Ishikawa (cell line): Measurements from ENCODE around the gene NPC1L1.

Experiments used
- CEBPB ChIP-seq: IDR thresholded peaks from 2 replicates; pipeline ENCODE4 v1.6.1; 2012
- CREB1 ChIP-seq: IDR thresholded peaks from 2 replicates; pipeline ENCODE4 v1.6.1; 2012; ENCODE audit warnings: low read depth
- EGR1 ChIP-seq: IDR thresholded peaks from 2 replicates; pipeline ENCODE4 v1.6.1; 2012
- EP300 ChIP-seq: IDR thresholded peaks from 2 replicates; pipeline ENCODE4 v1.6.1; 2012; ENCODE audit warnings: borderline replicate concordance
- FOXM1 ChIP-seq: IDR thresholded peaks from 2 replicates; pipeline ENCODE4 v1.6.1; 2012; ENCODE audit warnings: low read depth, borderline replicate concordance
- NFIC ChIP-seq: IDR thresholded peaks from 2 replicates; pipeline ENCODE4 v1.6.1; 2012
- RAD21 ChIP-seq: IDR thresholded peaks from 2 replicates; pipeline ENCODE4 v1.6.1; 2012; ENCODE audit warnings: low read depth
- REST ChIP-seq: IDR thresholded peaks from 2 replicates; pipeline ENCODE4 v1.6.1; 2012; ENCODE audit warnings: low read depth, mild to moderate bottlenecking
- TAF1 ChIP-seq: IDR thresholded peaks from 2 replicates; pipeline ENCODE4 v1.6.1; 2012; ENCODE audit warnings: low read depth, mild to moderate bottlenecking
- TCF12 ChIP-seq: IDR thresholded peaks from 2 replicates; pipeline ENCODE4 v1.6.1; 2012; ENCODE audit warnings: low read depth
- TEAD4 ChIP-seq: IDR thresholded peaks from 2 replicates; pipeline ENCODE4 v1.6.1; 2012
- USF1 ChIP-seq: IDR thresholded peaks from 2 replicates; pipeline ENCODE4 v1.6.1; 2012
- YY1 ChIP-seq: IDR thresholded peaks from 2 replicates; pipeline ENCODE4 v1.6.1; 2012; ENCODE audit warnings: low read depth
- ZBTB7A ChIP-seq: IDR thresholded peaks from 2 replicates; pipeline ENCODE4 v1.6.1; 2012; ENCODE audit warnings: low read depth
- TF ChIP-seq, protein P1 (sequence below): IDR thresholded peaks from 2 replicates; pipeline ENCODE4 v1.6.1; 2012

NPC1L1 gene

GRCh38 chr7:44522315-44522714, 18.8 kb downstream of the NPC1L1 start:
- no peak for TF ChIP-seq EP300
- TF ChIP-seq, protein P1, sequence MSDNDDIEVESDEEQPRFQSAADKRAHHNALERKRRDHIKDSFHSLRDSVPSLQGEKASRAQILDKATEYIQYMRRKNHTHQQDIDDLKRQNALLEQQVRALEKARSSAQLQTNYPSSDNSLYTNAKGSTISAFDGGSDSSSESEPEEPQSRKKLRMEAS: no peak
- TF ChIP-seq USF1: no peak
- no peak for TF ChIP-seq RAD21
- TF ChIP-seq TAF1: no peak
- TF ChIP-seq YY1: no peak
- no peak for TF ChIP-seq TCF12
- TF ChIP-seq EGR1: no peak
- TF ChIP-seq REST: no peak
- no peak for TF ChIP-seq CEBPB
- no peak for TF ChIP-seq CREB1
- no peak for TF ChIP-seq FOXM1
- no peak for TF ChIP-seq NFIC
- TF ChIP-seq ZBTB7A: no peak
- TF ChIP-seq TEAD4: no peak

DNA sequence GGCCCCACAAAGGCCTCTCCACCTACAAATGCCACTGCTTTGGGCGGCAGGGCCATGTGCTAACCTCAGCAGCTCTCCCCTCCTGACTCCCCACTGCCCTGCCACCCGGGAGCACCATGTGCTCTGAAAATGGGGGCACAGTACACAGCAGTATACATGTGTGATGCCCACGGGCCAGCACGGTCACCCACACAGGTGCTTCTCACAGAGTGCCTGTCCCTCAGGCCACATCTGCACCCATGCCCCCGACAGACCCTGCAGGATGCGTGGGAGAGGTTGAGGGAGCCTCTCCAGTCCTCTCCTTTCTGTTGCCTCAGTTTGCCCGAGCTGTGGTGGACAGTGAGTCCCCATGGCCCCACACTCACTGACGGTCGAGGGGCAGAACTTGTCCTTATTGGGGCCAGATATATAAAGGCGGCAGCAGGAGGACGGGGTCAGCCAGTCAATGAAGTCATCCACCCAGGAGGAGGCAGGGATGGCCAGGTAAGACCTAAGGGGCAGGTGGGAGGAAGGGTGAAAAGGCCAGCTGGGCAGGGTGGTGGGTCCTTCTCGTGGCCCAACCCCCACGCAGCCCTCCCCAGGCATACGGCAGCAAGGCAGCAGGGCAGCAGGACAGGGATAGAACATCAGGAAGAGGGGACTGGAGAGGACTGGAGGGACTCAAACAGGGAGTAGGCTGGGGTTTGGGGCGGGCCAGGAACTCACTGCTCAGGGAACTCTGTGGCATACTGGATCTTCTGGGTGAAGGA, 19.6 kb downstream of the NPC1L1 start:
- TF ChIP-seq USF1 (no peak), RAD21 (no peak), FOXM1 (no peak), EGR1 (no peak), NFIC (no peak), ZBTB7A (no peak), REST (no peak), TCF12 (no peak), EP300 (no peak), TAF1 (no peak), TEAD4 (no peak), CEBPB (no peak), CREB1 (no peak), YY1 (no peak)
- TF ChIP-seq, protein P1: no peak

DNA sequence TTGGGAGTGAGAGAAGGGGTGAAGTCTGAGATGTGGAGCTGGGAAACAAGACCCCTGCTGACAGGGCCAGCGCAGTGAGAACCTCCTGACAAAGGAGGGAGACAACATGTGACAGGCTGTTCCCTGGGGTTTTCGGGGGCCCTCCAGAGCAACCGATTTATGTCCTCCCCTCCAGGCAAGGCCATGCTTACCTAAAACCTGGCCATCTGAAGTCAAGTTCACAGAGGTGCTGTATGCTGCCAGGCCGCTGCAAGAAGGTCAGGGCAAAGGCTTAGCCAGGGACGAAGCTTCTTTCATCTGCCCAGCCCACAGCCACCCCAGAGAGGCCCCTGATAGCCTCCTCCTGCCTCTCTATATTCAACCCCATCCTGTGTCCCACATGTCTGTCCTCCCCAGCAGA, 20.6 kb downstream of the NPC1L1 start:
- TF ChIP-seq FOXM1: no peak
- no peak for TF ChIP-seq ZBTB7A
- no peak for TF ChIP-seq YY1
- TF ChIP-seq NFIC: no peak
- no peak for TF ChIP-seq CREB1
- TF ChIP-seq TEAD4: no peak
- no peak for TF ChIP-seq RAD21
- no peak for TF ChIP-seq TCF12
- TF ChIP-seq REST: no peak
- TF ChIP-seq USF1: no peak
- TF ChIP-seq TAF1: no peak
- TF ChIP-seq, protein P1: no peak
- TF ChIP-seq EP300: no peak
- no peak for TF ChIP-seq CEBPB
- TF ChIP-seq EGR1: no peak
